RPMI7951 (cell line): ENCODE measurements around the gene SLC1A6. TPM values are rescaled to one million over a fixed set of nuclear protein-coding genes. Genes with fewer than 3 reads are reported as not detected.
A peak's percentile ranks its signal among the peaks of the same experiment; 100 is the strongest.
"Not testable (repeated sequence)": the region's sequence is repeated elsewhere in the genome, so short reads cannot be mapped to it uniquely, and the experiment has no call there.

Experiments used
- DNase-seq: peaks from one replicate; pipeline ENCODE4 v3.0.0-alpha.2; 2012; ENCODE audit warnings: low read depth
- total RNA-seq: library from RNA; depleted of rRNA; stranded (reverse); fragments of >200 nt; shearing (Covaris generic); gene quantifications from 2 replicates; pipeline ENCODE4 v1.2.3, GENCODE V29; 2014; rRNA removed

Gene SLC1A6
- total RNA-seq = 0.10 and 0.36 TPM in 2 replicates

- DNase-seq = no peak
Measured at GRCh38 chr19:14979476-14980255, at the start of gene SLC1A6. SLC1A6 (minus strand) TSS chr19:14979864; CDS start chr19:14972910, 6,954 bp downstream.

GRCh38 chr19:15028490-15028889 is 48.8 kb upstream of the SLC1A6 start:
- DNase-seq = no peak

GRCh38 chr19:15025217-15025616 is 45.6 kb upstream of the SLC1A6 start:
- no peak for DNase-seq

- DNase-seq = no peak
Measured at GRCh38 chr19:15022752-15023151, 43.1 kb upstream of the SLC1A6 start.

GRCh38 chr19:15021286-15022007 is 41.8 kb upstream of the SLC1A6 start:
- no peak for DNase-seq

- DNase-seq = not testable (repeated sequence)
Measured at GRCh38 chr19:15018836-15019235, 39.2 kb upstream of the SLC1A6 start.

- peak; percentile 38 for DNase-seq
Measured at GRCh38 chr19:15015946-15016542, 36.4 kb upstream of the SLC1A6 start.

GRCh38 chr19:15014579-15014978 is 34.9 kb upstream of the SLC1A6 start:
- no peak for DNase-seq

GRCh38 chr19:15010501-15011300 is 31.0 kb upstream of the SLC1A6 start:
- no peak for DNase-seq

GRCh38 chr19:15008308-15008707 is 28.6 kb upstream of the SLC1A6 start:
- DNase-seq = no peak

GRCh38 chr19:14997981-14998380 is 18.3 kb upstream of the SLC1A6 start:
- DNase-seq = no peak

- DNase-seq = no peak
Measured at GRCh38 chr19:14992780-14993179, 13.1 kb upstream of the SLC1A6 start.

GRCh38 chr19:14985133-14985532 is 5.5 kb upstream of the SLC1A6 start:
- DNase-seq = no peak

- no peak for DNase-seq
Measured at GRCh38 chr19:14978161-14978776, 1.4 kb downstream of the SLC1A6 start.

- peak; percentile 6 for DNase-seq
Measured at GRCh38 chr19:14977128-14977527, 2.5 kb downstream of the SLC1A6 start.

- no peak for DNase-seq
Measured at GRCh38 chr19:14974488-14974887, 5.2 kb downstream of the SLC1A6 start.

GRCh38 chr19:14972676-14973075 is 7.0 kb downstream of the SLC1A6 start:
- no peak for DNase-seq

GRCh38 chr19:14971474-14971873 is 8.2 kb downstream of the SLC1A6 start:
- no peak for DNase-seq

- DNase-seq = no peak
Measured at GRCh38 chr19:14968247-14968646, 11.4 kb downstream of the SLC1A6 start.

- DNase-seq = no peak
Measured at GRCh38 chr19:14961956-14962685, 17.5 kb downstream of the SLC1A6 start.

- DNase-seq = no peak
Measured at GRCh38 chr19:14959263-14959662, 20.4 kb downstream of the SLC1A6 start.
